HG03439 (cell line): ENCODE data around the gene MYCBP.
"Not testable (repeated sequence)": the region's sequence is repeated elsewhere in the genome, so short reads cannot be mapped to it uniquely, and the experiment has no call there.

Source experiments
- ATAC-seq: cut with Tn5 transposase; IDR thresholded peaks from one replicate; pipeline ENCODE4 v1.9.1; 2021; ENCODE audit warnings: mild to moderate bottlenecking, moderate library complexity; ENCODE audit not compliant: unreplicated experiment

MYCBP gene

GRCh38 chr1:38870996-38871395, 2.2 kb downstream of the MYCBP start:
- ATAC-seq: no peak

- no peak for ATAC-seq
Observed at GRCh38 chr1:38867208-38867607, 5.9 kb downstream of the MYCBP start.

- no peak for ATAC-seq
Observed at GRCh38 chr1:38865112-38865715, 7.9 kb downstream of the MYCBP start.

- no peak for ATAC-seq
Observed at GRCh38 chr1:38860454-38860795, 12.7 kb downstream of the MYCBP start.

- ATAC-seq: peak; percentile 91
Observed at GRCh38 chr1:38859561-38860453, 13.3 kb downstream of the MYCBP start, which contains the start of gene RRAGC. TSS of gene RRAGC (minus strand) at chr1:38859772. CDS start at chr1:38859646, 126 bp downstream.

GRCh38 chr1:38858833-38859560, 14.2 kb downstream of the MYCBP start:
- peak; percentile 45 for ATAC-seq

GRCh38 chr1:38852780-38853179, 20.4 kb downstream of the MYCBP start:
- ATAC-seq: no peak

- ATAC-seq: no peak
Observed at GRCh38 chr1:38848071-38848470, 25.1 kb downstream of the MYCBP start.

- ATAC-seq: no peak
Observed at GRCh38 chr1:38846210-38846609, 26.9 kb downstream of the MYCBP start.

- not testable (repeated sequence) for ATAC-seq
Observed at GRCh38 chr1:38845088-38845487, 28.1 kb downstream of the MYCBP start.

- no peak for ATAC-seq
Observed at GRCh38 chr1:38840281-38840680, 32.9 kb downstream of the MYCBP start.

GRCh38 chr1:38839363-38839762, 33.8 kb downstream of the MYCBP start:
- ATAC-seq: no peak

GRCh38 chr1:38836316-38836715, 36.8 kb downstream of the MYCBP start:
- not testable (repeated sequence) for ATAC-seq

- ATAC-seq: no peak
Observed at GRCh38 chr1:38834937-38835827, 38.0 kb downstream of the MYCBP start.

- no peak for ATAC-seq
Observed at GRCh38 chr1:38834221-38834782, 38.8 kb downstream of the MYCBP start.

- no peak for ATAC-seq
Observed at GRCh38 chr1:38833146-38833545, 40.0 kb downstream of the MYCBP start.

GRCh38 chr1:38832370-38832734, 40.8 kb downstream of the MYCBP start:
- no peak for ATAC-seq

GRCh38 chr1:38831731-38832369, 41.3 kb downstream of the MYCBP start:
- ATAC-seq: no peak

- no peak for ATAC-seq
Observed at GRCh38 chr1:38829368-38829767, 43.8 kb downstream of the MYCBP start.

GRCh38 chr1:38827318-38827717, 45.8 kb downstream of the MYCBP start:
- ATAC-seq: no peak
